ENCODE measurements around the gene MARK2. TPM values are rescaled to one million over a fixed set of nuclear protein-coding genes. Genes with fewer than 3 reads are reported as not detected.

The MARK2 gene
- total and polyA plus RNA-seq, 2 donors, result 12.7 to 17.5 TPM

GRCh38 chr11:63869683-63870082 lies 30.8 kb downstream of the MARK2 start:
- Histone ChIP-seq H3K27me3 (ENCODE audit: control insufficient read depth in 2 of 2, insufficient read depth in 1 of 2, low read length in 1 of 2) (no peaks in the 10 kb centered on the region), H3K4me3 (ENCODE audit: low read length in 2 of 2) (no peak overlapping the region), H3K36me3 (ENCODE audit: control insufficient read depth in 2 of 2, insufficient read depth in 2 of 2, low read length in 1 of 2) (peaks cover 10 to 25% of the 10 kb centered on the region in 2 donors), H3K27ac (ENCODE audit: low read depth in 1 of 2, low read length in 1 of 2) (peak overlapping the region; percentile 6 to 31), H3K4me1 (ENCODE audit: control insufficient read depth in 2 of 2, insufficient read depth in 2 of 2, low read length in 2 of 2) (peaks cover 39 to 69% of the 10 kb centered on the region in 2 donors), H3K9me3 (ENCODE audit: control insufficient read depth in 2 of 2, insufficient read depth in 1 of 2, low read length in 1 of 2) (peaks cover 0 to 4% of the 10 kb centered on the region in 2 donors)
- peak in 4 of 9 donors; percentile 33 to 75 (median 52) for DNase-seq (ENCODE audit: low read depth in 6 of 9, low spot score in 9 of 9)
- 26% methylated on average over 8 of the region's 8 CpGs for WGBS

- no peak overlapping the region for H3K4me3 ChIP-seq (ENCODE audit: low read length in 2 of 2)
- peaks cover 31 to 63% of the 10 kb centered on the region in 2 donors for H3K4me1 ChIP-seq (ENCODE audit: control insufficient read depth in 2 of 2, insufficient read depth in 2 of 2, low read length in 2 of 2)
- no peak for DNase-seq (ENCODE audit: low read depth in 6 of 9, low spot score in 9 of 9)
- peaks cover 0 to 4% of the 10 kb centered on the region in 2 donors for H3K9me3 ChIP-seq (ENCODE audit: control insufficient read depth in 2 of 2, insufficient read depth in 1 of 2, low read length in 1 of 2)
- peak overlapping the region; percentile 20 to 62 for H3K27ac ChIP-seq (ENCODE audit: low read depth in 1 of 2, low read length in 1 of 2)
- 95% methylated on average over 14 of the region's 14 CpGs for WGBS
- H3K36me3 ChIP-seq (ENCODE audit: control insufficient read depth in 2 of 2, insufficient read depth in 2 of 2, low read length in 1 of 2), result peaks cover 8 to 24% of the 10 kb centered on the region in 2 donors
- H3K27me3 ChIP-seq (ENCODE audit: control insufficient read depth in 2 of 2, insufficient read depth in 1 of 2, low read length in 1 of 2), result no peaks in the 10 kb centered on the region
Measured at GRCh38 chr11:63870351-63871140, 31.6 kb downstream of the MARK2 start.

- H3K27ac ChIP-seq (ENCODE audit: low read depth in 1 of 2, low read length in 1 of 2), result no peak overlapping the region
- H3K27me3 ChIP-seq (ENCODE audit: control insufficient read depth in 2 of 2, insufficient read depth in 1 of 2, low read length in 1 of 2), result no peaks in the 10 kb centered on the region
- peaks cover 12 to 26% of the 10 kb centered on the region in 2 donors for H3K36me3 ChIP-seq (ENCODE audit: control insufficient read depth in 2 of 2, insufficient read depth in 2 of 2, low read length in 1 of 2)
- H3K9me3 ChIP-seq (ENCODE audit: control insufficient read depth in 2 of 2, insufficient read depth in 1 of 2, low read length in 1 of 2), result peaks cover 0 to 4% of the 10 kb centered on the region in 2 donors
- no peak overlapping the region for H3K4me3 ChIP-seq (ENCODE audit: low read length in 2 of 2)
- H3K4me1 ChIP-seq (ENCODE audit: control insufficient read depth in 2 of 2, insufficient read depth in 2 of 2, low read length in 2 of 2), result peaks cover 28 to 56% of the 10 kb centered on the region in 2 donors
- DNase-seq (ENCODE audit: low read depth in 6 of 9, low spot score in 9 of 9), result peak in 2 of 9 donors; percentile 21 to 62
- WGBS, result 25% methylated on average over 11 of the region's 11 CpGs
Measured at GRCh38 chr11:63871962-63872799, 33.3 kb downstream of the MARK2 start.

GRCh38 chr11:63872800-63873197 lies 33.9 kb downstream of the MARK2 start:
- Histone ChIP-seq H3K36me3 (ENCODE audit: control insufficient read depth in 2 of 2, insufficient read depth in 2 of 2, low read length in 1 of 2) (peaks cover 12 to 22% of the 10 kb centered on the region in 2 donors), H3K27me3 (ENCODE audit: control insufficient read depth in 2 of 2, insufficient read depth in 1 of 2, low read length in 1 of 2) (no peaks in the 10 kb centered on the region), H3K4me3 (ENCODE audit: low read length in 2 of 2) (no peak overlapping the region), H3K9me3 (ENCODE audit: control insufficient read depth in 2 of 2, insufficient read depth in 1 of 2, low read length in 1 of 2) (peaks cover 0 to 4% of the 10 kb centered on the region in 2 donors), H3K4me1 (ENCODE audit: control insufficient read depth in 2 of 2, insufficient read depth in 2 of 2, low read length in 2 of 2) (peaks cover 26 to 57% of the 10 kb centered on the region in 2 donors), H3K27ac (ENCODE audit: low read depth in 1 of 2, low read length in 1 of 2) (no peak overlapping the region)
- no peak for DNase-seq (ENCODE audit: low read depth in 6 of 9, low spot score in 9 of 9)
- WGBS, result 91% methylated on average over 5 of the region's 5 CpGs

GRCh38 chr11:63873311-63873710 lies 34.4 kb downstream of the MARK2 start:
- DNase-seq (ENCODE audit: low read depth in 6 of 9, low spot score in 9 of 9), result no peak
- Histone ChIP-seq H3K27me3 (ENCODE audit: control insufficient read depth in 2 of 2, insufficient read depth in 1 of 2, low read length in 1 of 2) (no peaks in the 10 kb centered on the region), H3K4me3 (ENCODE audit: low read length in 2 of 2) (no peak overlapping the region), H3K4me1 (ENCODE audit: control insufficient read depth in 2 of 2, insufficient read depth in 2 of 2, low read length in 2 of 2) (peaks cover 23 to 58% of the 10 kb centered on the region in 2 donors), H3K27ac (ENCODE audit: low read depth in 1 of 2, low read length in 1 of 2) (no peak overlapping the region), H3K36me3 (ENCODE audit: control insufficient read depth in 2 of 2, insufficient read depth in 2 of 2, low read length in 1 of 2) (peaks cover 12 to 19% of the 10 kb centered on the region in 2 donors), H3K9me3 (ENCODE audit: control insufficient read depth in 2 of 2, insufficient read depth in 1 of 2, low read length in 1 of 2) (peaks cover 0 to 4% of the 10 kb centered on the region in 2 donors)
- 80% methylated on average over 5 of the region's 5 CpGs for WGBS

- Histone ChIP-seq H3K4me1 (ENCODE audit: control insufficient read depth in 2 of 2, insufficient read depth in 2 of 2, low read length in 2 of 2) (peaks cover 12 to 52% of the 10 kb centered on the region in 2 donors), H3K27me3 (ENCODE audit: control insufficient read depth in 2 of 2, insufficient read depth in 1 of 2, low read length in 1 of 2) (no peaks in the 10 kb centered on the region), H3K9me3 (ENCODE audit: control insufficient read depth in 2 of 2, insufficient read depth in 1 of 2, low read length in 1 of 2) (peaks cover 0 to 4% of the 10 kb centered on the region in 2 donors), H3K36me3 (ENCODE audit: control insufficient read depth in 2 of 2, insufficient read depth in 2 of 2, low read length in 1 of 2) (peaks cover 12 to 16% of the 10 kb centered on the region in 2 donors), H3K4me3 (ENCODE audit: low read length in 2 of 2) (no peak overlapping the region), H3K27ac (ENCODE audit: low read depth in 1 of 2, low read length in 1 of 2) (no peak overlapping the region)
- no peak for DNase-seq (ENCODE audit: low read depth in 6 of 9, low spot score in 9 of 9)
- WGBS, result 94% methylated on average over 6 of the region's 6 CpGs
Measured at GRCh38 chr11:63874511-63874910, 35.6 kb downstream of the MARK2 start.

- Histone ChIP-seq H3K4me1 (ENCODE audit: control insufficient read depth in 2 of 2, insufficient read depth in 2 of 2, low read length in 2 of 2) (peaks cover 7 to 51% of the 10 kb centered on the region in 2 donors), H3K36me3 (ENCODE audit: control insufficient read depth in 2 of 2, insufficient read depth in 2 of 2, low read length in 1 of 2) (peaks cover 8 to 16% of the 10 kb centered on the region in 2 donors), H3K4me3 (ENCODE audit: low read length in 2 of 2) (no peak overlapping the region), H3K9me3 (ENCODE audit: control insufficient read depth in 2 of 2, insufficient read depth in 1 of 2, low read length in 1 of 2) (peaks cover 0 to 4% of the 10 kb centered on the region in 2 donors), H3K27ac (ENCODE audit: low read depth in 1 of 2, low read length in 1 of 2) (no peak overlapping the region), H3K27me3 (ENCODE audit: control insufficient read depth in 2 of 2, insufficient read depth in 1 of 2, low read length in 1 of 2) (no peaks in the 10 kb centered on the region)
- 98% methylated on average over 8 of the region's 8 CpGs for WGBS
- DNase-seq (ENCODE audit: low read depth in 6 of 9, low spot score in 9 of 9), result no peak
Measured at GRCh38 chr11:63875506-63876065, 36.7 kb downstream of the MARK2 start.

GRCh38 chr11:63876616-63877015 lies 37.7 kb downstream of the MARK2 start:
- 88% methylated on average over 6 of the region's 6 CpGs for WGBS
- no peak overlapping the region for H3K27ac ChIP-seq (ENCODE audit: low read depth in 1 of 2, low read length in 1 of 2)
- H3K4me1 ChIP-seq (ENCODE audit: control insufficient read depth in 2 of 2, insufficient read depth in 2 of 2, low read length in 2 of 2), result peaks cover 7 to 58% of the 10 kb centered on the region in 2 donors
- H3K9me3 ChIP-seq (ENCODE audit: control insufficient read depth in 2 of 2, insufficient read depth in 1 of 2, low read length in 1 of 2), result no peaks in the 10 kb centered on the region
- no peak overlapping the region for H3K4me3 ChIP-seq (ENCODE audit: low read length in 2 of 2)
- no peak for DNase-seq (ENCODE audit: low read depth in 6 of 9, low spot score in 9 of 9)
- no peaks in the 10 kb centered on the region for H3K27me3 ChIP-seq (ENCODE audit: control insufficient read depth in 2 of 2, insufficient read depth in 1 of 2, low read length in 1 of 2)
- peaks cover 8 to 16% of the 10 kb centered on the region in 2 donors for H3K36me3 ChIP-seq (ENCODE audit: control insufficient read depth in 2 of 2, insufficient read depth in 2 of 2, low read length in 1 of 2)

All from thymus (tissue), 11 donors.